HG03060 (cell line): ENCODE data around the gene GNGT2.

Experiments
- ATAC-seq: cut with Tn5 transposase; IDR thresholded peaks from one replicate; pipeline ENCODE4 v1.9.1; 2021; ENCODE audit warnings: low read depth, moderate number of reproducible peaks; ENCODE audit not compliant: unreplicated experiment

GNGT2 gene

DNA sequence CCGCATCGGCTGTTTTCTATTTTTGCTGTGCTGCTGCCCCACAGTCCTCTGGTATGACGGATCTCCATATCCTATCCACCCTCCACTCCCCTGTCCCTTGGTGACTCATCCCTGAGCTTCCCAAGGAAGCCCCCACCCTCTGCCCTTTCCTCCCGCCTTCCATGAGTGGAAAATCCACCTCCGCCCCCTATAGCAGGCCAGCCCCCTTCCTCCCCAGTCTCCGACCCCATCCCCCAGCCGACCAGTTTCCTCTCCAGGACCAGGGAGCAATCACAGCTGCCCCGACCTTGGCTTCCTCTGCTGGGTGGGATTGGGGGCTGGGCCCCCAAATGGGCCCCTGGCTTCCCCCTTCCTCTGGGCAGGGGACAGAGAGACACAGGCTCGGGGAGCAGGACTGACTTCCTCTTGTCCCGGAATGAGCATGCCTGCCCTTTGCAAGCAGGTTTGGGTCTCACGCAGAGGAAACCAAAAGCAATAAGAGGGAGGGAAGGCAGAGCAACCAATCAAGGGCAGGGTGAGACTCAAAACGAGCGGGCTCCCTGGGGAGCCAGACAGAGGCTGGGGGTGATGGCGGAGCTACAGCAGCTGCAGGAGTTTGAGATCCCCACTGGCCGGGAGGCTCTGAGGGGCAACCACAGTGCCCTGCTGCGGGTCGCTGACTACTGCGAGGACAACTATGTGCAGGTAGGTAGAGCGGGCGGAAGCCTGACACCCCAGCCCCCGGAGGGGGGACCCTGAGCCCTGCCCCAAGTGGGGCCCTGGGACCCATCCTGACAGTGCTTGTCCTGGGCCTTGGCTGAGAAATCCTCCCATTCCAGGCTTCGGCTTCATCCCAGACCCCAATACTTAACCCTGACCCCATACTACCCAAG lies at the start of gene GNGT2, which contains the start of gene ABI3:
Gene GNGT2, minus strand, starts transcription at position 417 of the 872 bp plus-strand sequence. CDS start 3,152 bp downstream, outside the sequence.
Gene ABI3, plus strand, starts transcription at position 550 of the 872 bp plus-strand sequence. Its CDS starts 18 bp downstream, at position 568.
- peak; percentile 48 for ATAC-seq

GRCh38 chr17:49259663-49260010 lies 49.3 kb upstream of the GNGT2 start:
- no peak for ATAC-seq

DNA sequence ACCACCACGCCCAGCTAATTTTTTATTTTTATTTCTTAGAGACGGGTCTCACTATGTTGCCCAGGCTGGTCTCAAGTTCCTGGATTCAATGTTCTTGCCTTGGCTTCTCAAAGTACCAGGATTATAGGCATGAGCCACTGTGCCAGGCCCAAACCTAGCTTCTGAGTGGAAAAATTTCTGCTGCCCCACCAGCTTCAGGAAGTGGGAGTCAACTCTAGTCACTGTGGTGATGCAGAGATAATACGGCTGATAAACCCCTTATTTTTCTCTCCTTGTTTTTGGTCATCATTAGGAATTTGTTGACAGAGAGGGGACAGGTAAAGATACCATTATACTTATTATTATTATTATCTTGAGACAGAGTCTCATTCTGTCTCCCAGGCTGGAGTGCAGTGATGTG lies 48.0 kb upstream of the GNGT2 start:
- ATAC-seq: no peak

DNA sequence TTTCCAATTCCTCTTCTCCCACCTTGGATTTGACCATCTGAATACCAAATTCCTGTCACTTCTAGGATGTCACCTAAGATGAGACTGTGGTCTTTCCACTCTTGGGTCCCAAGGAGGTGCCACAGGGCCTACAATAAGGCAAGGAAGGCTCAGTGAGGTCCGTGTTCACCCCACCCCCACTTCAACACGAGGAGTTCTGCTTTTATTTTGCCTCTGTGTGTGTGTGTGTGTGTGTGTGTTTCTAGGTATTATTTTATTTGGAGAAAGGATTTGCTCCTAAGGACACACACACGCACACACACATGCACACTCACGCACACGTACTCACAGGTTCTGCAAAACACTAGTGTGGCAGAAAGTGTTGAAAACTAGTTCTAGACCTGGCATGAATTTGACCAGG lies 44.8 kb upstream of the GNGT2 start:
- ATAC-seq: no peak

GRCh38 chr17:49254066-49254465 lies 43.7 kb upstream of the GNGT2 start:
- ATAC-seq: no peak

DNA sequence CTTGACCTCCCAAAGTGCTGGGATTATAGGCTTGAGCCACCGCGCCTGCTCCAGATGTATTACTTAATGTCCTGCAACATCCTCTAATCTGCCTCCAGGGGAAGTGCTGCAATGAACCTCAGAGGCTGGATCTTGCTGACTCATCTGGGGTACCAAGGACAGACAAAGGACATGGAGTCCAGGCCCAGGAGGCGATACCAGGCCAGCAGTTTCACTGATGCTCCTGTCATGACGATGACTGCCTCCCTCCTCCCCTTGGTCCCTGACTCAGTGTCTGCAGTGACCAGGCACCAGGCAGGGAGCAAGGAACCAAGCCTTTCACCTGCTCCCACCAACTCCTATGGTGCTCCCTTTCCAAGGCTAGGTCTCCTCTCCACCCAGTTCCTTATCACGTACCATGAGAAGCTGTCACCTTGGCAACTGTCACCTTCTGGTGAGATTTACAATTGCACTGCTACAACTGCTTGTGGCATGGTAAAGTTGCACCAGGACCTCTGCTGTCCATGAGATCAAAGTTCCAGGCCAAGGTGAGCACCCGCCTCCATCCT lies 41.8 kb upstream of the GNGT2 start:
- ATAC-seq: no peak

- no peak for ATAC-seq
Measured at GRCh38 chr17:49249890-49250522, 39.6 kb upstream of the GNGT2 start.

DNA sequence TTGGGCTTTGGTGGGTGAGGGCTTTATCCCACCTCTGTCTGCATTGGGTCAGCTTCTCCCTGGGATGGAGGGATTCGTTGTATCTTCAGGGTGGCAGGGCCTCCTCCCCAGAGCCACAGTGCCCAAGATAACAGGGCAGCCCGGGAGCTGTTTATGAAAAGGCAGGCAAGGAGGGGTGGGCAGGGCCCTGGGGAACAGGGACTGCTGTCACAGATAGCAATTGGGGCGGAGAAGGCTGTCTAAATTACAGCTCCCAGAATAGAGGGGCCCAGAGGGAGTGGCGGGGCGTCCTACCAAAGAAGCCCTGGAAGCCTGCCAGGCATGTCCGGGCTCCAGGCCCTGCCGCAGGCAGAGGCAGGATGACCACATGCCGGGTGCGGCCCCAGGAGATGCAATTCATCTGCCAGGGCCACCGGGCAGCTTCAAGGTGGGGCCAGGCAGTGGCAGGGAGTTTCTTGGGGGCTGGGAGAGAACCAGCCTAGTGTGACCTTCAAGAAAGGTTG lies 39.0 kb upstream of the GNGT2 start:
- no peak for ATAC-seq

- no peak for ATAC-seq
Measured at GRCh38 chr17:49247944-49248343, 37.6 kb upstream of the GNGT2 start.

DNA sequence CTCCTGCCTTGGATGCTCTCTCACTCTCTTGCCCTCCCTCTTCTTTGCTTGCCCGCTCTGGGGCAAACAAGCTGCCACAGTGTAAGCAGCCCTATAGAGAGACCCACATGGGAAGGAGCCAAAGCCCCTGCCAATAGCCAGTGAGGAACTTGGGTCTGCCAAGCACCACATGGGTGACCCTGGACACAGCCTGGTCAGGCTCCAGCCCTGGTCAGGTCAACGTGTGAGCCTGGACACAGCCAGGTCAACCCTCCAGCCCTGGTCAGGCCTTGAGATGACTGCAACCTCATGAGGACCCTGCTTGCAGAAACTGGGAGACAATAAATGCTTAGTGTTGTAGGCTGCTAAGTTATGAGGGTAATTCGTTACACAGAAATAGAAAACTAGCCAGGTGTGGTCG lies 34.5 kb upstream of the GNGT2 start:
- ATAC-seq: no peak

DNA sequence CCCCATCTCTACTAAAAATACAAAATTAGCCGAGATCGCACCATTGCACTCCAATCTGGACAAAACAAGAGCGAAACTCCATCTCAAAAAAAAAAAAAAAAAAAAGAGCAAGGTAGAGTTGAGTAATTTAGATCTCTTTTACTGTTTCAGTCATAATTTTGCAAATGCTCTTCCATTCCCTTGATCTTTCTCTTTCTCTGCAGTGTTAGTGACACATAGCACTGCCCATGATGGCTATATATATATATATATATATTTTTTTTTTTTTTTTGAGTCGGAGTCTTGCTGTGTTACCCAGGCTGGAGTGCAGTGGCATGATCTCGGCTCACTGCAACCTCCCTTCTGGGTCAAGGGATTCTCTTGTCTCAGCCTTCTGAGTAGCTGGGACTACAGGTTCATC lies 32.4 kb upstream of the GNGT2 start:
- ATAC-seq: no peak

- no peak for ATAC-seq
Measured at GRCh38 chr17:49241692-49242397, 31.5 kb upstream of the GNGT2 start.

DNA sequence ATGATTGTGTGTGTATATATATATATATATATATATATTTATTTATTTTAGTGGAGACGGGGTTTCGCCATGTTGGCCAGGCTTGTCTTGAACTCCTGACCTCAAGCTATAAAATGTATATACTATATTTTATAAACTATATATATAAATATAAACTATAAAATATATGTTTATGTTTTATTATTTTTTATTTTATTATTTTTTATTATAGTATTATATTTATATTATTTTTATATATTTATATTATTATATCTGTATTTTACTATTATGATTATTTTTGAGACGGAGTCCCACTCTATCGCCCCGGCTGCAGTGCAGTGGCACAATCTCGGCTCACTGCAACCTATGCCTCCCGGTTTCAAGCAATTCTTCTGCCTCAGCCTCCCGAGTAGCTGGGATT lies 30.7 kb upstream of the GNGT2 start:
- no peak for ATAC-seq

DNA sequence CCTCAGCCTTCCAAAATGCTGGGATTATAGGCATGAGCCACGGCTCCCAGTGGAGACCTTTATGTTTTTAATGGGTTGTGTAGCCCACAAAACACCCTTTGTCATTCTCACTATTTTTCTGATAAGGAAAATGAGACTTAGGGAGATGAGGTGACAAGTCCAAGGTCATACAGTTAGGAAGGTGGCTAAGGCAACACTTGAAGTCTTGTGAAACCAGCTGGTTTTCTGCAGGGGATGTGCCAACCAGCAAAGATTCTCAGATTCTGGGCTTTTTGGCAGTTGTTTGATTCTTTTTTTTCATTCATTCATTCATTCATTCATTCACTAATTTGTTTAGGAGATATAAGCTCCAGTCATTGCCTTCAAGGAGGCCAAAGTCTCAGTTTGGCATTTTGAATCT lies 30.2 kb upstream of the GNGT2 start:
- no peak for ATAC-seq

- no peak for ATAC-seq
Measured at GRCh38 chr17:49239963-49240362, 29.6 kb upstream of the GNGT2 start.

DNA sequence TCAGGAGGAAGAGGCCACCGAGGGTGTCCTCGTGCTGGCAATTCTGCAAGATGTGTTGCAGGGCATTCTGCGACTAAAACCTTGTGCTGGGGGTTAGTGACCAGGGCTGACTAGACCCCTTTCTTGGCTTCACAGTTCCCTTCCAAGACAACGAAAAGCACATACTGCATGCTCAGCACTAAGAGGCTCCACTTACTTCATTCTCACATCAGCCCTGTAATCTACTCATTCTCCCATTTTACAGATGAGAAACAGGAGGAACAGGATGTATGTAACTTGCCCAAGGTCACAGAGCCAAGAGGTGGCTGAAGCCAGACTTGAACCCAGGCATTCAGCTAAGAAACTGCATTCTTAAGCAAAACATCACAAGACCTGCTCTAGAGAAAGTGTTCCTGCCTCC lies 25.5 kb upstream of the GNGT2 start:
- no peak for ATAC-seq

DNA sequence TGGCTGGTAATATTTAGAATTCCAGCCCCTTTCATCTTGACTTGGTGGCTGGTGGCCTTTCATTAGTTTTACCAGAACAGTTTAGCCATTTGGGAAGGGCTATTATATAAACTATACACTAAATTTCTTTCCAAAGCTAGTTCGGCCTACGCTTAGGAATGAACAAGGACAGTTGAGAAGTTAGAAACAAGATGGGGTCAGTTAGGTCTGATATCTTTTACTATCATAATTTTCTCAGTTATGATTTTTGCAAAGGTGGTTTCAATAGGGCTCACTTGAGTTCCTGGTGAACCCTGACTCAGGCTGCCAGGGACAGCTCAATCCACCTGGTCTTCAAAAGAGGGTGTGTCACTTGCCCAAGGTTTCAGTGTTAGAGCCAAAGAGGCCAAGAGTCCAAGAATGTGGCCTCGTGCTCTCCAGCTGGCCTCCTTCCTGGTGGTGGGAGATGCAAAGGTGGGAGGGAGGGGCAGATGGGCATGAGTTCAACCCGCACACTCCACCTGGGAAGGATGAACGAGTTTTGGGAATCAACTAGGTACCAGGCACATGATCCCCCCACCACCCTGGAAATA lies 24.2 kb upstream of the GNGT2 start:
- ATAC-seq: no peak

DNA sequence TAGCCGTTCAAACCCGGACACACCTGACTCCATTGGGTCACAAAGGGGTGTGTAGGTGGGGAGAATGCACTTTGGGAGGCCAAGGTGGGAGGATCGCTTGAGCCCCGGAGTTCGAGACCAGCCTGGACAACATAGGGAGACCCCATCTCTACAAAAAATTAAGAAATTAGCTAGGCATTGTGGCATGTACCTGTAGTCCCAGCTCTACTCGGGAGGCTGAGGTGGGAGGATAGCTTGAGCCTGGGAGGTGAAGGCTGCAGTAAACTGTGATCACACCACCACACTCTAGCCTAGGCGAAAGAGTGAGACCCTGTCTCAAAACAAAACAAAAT lies 21.2 kb upstream of the GNGT2 start:
- no peak for ATAC-seq

DNA sequence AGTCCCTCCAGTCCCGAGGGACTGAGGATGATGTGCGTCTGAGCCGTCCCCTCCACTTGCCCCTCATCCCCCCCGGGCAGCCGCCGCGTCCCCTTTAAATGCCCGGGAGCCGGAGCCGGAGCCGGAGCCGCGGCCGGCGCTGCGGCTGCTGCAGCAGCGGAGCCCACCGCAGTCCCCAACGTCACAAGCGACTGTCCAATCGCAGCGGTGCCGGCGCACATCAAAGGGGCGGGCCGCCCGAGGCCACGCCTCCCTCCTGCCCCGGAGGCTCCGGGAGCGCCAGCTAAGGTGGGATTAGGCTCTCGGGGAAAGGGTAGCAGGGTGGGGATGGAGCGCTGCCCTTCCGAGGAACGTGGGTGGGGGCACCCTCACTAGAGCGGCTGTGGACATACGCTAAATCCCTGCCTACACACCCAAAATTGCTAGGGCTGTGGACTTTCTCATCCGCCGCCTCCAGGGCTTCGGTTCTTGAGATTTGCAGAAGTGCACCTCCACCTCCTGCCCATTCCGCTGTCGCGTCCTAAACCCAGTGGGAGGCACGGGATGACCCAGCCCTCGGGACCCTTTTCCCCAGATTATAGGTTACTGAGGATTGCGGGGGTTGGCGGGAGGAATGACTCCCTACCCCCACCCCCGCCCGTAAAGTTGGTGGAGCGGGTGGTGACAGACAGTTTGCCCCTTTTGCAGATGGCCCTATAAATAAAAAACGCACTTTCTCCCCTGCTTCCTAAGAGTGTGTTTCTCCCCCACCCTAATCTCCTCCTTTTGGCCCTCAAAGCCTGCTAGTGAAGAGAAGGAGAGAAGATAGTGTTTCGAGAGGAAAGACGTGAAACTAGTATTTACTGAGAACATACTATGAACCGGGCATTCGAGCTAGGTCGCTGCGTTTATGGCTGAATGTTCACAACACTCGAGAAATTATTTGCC lies 20.5 kb upstream of the GNGT2 start, which contains the start of gene PHOSPHO1:
Gene PHOSPHO1, minus strand, starts transcription at position 152 of the 927 bp plus-strand sequence. CDS start 4,096 bp downstream, outside the sequence.
- no peak for ATAC-seq
